Measurements from ENCODE around the gene PDLIM3.

PDLIM3 gene

DNA sequence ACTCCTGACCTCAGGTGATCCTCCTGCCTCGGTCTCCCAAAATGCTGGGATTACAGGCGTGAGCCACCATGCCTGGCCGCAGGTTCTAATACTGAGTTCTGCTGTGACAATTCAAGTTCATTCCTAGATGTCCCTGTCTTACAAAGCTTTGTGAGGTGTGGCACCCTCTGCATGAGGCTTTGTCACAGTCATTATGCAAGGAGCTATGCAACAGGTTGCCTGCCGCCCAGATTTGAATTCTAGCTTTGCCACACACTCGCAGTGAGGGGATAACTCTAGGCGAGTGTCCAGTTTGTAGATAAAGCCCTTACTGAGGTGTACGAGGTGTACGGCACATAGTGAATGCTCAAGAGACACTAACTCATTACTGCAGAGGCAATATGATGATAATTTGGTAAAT, 67.3 kb downstream of the PDLIM3 start:
- peaks cover 27% of the 10 kb centered on the region for H3K27me3 ChIP-seq (ENCODE audit: insufficient read depth, poor library complexity, severe bottlenecking)
- TF ChIP-seq GABPA (IDR thresholded peaks at IDR 0.05; ENCODE audit: low read depth) (no peak), SPI1 (IDR thresholded peaks at IDR 0.05; ENCODE audit: borderline replicate concordance, low read depth) (no peak), POLR2AphosphoS5 (IDR thresholded peaks at IDR 0.05; ENCODE audit: low read depth) (no peak)
- TF ChIP-seq, protein P1, sequence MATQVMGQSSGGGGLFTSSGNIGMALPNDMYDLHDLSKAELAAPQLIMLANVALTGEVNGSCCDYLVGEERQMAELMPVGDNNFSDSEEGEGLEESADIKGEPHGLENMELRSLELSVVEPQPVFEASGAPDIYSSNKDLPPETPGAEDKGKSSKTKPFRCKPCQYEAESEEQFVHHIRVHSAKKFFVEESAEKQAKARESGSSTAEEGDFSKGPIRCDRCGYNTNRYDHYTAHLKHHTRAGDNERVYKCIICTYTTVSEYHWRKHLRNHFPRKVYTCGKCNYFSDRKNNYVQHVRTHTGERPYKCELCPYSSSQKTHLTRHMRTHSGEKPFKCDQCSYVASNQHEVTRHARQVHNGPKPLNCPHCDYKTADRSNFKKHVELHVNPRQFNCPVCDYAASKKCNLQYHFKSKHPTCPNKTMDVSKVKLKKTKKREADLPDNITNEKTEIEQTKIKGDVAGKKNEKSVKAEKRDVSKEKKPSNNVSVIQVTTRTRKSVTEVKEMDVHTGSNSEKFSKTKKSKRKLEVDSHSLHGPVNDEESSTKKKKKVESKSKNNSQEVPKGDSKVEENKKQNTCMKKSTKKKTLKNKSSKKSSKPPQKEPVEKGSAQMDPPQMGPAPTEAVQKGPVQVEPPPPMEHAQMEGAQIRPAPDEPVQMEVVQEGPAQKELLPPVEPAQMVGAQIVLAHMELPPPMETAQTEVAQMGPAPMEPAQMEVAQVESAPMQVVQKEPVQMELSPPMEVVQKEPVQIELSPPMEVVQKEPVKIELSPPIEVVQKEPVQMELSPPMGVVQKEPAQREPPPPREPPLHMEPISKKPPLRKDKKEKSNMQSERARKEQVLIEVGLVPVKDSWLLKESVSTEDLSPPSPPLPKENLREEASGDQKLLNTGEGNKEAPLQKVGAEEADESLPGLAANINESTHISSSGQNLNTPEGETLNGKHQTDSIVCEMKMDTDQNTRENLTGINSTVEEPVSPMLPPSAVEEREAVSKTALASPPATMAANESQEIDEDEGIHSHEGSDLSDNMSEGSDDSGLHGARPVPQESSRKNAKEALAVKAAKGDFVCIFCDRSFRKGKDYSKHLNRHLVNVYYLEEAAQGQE (IDR thresholded peaks at IDR 0.05; ENCODE audit: insufficient replicate concordance, low read depth), result no peak
- TF ChIP-seq, protein P2, sequence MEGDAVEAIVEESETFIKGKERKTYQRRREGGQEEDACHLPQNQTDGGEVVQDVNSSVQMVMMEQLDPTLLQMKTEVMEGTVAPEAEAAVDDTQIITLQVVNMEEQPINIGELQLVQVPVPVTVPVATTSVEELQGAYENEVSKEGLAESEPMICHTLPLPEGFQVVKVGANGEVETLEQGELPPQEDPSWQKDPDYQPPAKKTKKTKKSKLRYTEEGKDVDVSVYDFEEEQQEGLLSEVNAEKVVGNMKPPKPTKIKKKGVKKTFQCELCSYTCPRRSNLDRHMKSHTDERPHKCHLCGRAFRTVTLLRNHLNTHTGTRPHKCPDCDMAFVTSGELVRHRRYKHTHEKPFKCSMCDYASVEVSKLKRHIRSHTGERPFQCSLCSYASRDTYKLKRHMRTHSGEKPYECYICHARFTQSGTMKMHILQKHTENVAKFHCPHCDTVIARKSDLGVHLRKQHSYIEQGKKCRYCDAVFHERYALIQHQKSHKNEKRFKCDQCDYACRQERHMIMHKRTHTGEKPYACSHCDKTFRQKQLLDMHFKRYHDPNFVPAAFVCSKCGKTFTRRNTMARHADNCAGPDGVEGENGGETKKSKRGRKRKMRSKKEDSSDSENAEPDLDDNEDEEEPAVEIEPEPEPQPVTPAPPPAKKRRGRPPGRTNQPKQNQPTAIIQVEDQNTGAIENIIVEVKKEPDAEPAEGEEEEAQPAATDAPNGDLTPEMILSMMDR (IDR thresholded peaks at IDR 0.05; ENCODE audit: insufficient read depth, low read length), result no peak
- no peak overlapping the region for H3K4me3 ChIP-seq (replicated peaks; ENCODE audit: insufficient read depth, low read length)
- no peak for DNase-seq (ENCODE audit: low read depth in 1 of 2, low spot score in 1 of 2)
- H3K27ac ChIP-seq (replicated peaks), result no peak overlapping the region

DNA sequence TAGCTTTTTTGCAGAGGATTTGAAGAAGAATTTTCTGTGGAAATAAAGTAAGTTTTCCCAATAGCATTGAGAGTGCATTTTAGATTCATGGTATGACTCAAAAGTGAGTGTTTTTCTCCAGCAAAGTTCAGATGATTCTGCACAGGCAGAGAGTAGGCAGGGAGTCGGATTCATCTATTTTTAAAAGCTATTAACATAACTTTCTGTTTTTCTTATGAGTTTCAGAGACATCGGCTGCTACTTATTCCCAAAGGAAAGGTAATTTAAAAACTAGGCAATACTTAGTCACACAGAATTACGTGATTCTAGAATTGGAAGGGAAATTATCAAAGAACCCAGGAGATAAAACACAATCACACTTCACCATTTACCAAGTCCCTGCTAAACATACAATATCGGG, 68.2 kb downstream of the PDLIM3 start:
- Histone ChIP-seq H3K27ac (replicated peaks) (no peak overlapping the region), H3K27me3 (ENCODE audit: insufficient read depth, poor library complexity, severe bottlenecking) (peaks cover 30% of the 10 kb centered on the region), H3K4me3 (replicated peaks; ENCODE audit: insufficient read depth, low read length) (no peak overlapping the region)
- TF ChIP-seq POLR2AphosphoS5 (IDR thresholded peaks at IDR 0.05; ENCODE audit: low read depth) (no peak), SPI1 (IDR thresholded peaks at IDR 0.05; ENCODE audit: borderline replicate concordance, low read depth) (no peak), GABPA (IDR thresholded peaks at IDR 0.05; ENCODE audit: low read depth) (no peak)
- TF ChIP-seq, protein P1 (IDR thresholded peaks at IDR 0.05; ENCODE audit: insufficient replicate concordance, low read depth), result no peak
- TF ChIP-seq, protein P2 (IDR thresholded peaks at IDR 0.05; ENCODE audit: insufficient read depth, low read length), result no peak
- no peak for DNase-seq (ENCODE audit: low read depth in 1 of 2, low spot score in 1 of 2)

DNA sequence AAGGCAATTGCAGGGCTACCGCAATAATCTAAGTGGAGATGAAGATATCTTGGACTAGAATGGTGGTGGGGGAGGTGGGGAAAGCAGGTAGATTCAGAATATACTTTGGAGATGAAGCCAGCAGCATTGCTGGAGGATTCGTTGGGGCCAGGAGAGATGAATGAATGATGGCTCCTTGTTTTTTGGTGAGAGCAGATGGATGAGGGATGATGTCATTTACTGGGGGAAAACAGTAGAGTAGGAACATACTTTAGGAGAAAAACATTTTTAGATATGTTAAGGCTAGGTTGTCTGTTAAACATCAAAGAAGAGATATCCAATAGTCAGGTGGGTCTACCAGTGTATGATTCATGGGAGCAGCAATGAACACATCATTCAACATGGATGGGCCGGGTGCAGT, 69.6 kb downstream of the PDLIM3 start:
- TF ChIP-seq POLR2AphosphoS5 (IDR thresholded peaks at IDR 0.05; ENCODE audit: low read depth), result no peak
- TF ChIP-seq, protein P1 (IDR thresholded peaks at IDR 0.05; ENCODE audit: insufficient replicate concordance, low read depth), result no peak
- TF ChIP-seq, protein P2 (IDR thresholded peaks at IDR 0.05; ENCODE audit: insufficient read depth, low read length), result no peak
- TF ChIP-seq SPI1 (IDR thresholded peaks at IDR 0.05; ENCODE audit: borderline replicate concordance, low read depth), result no peak
- TF ChIP-seq GABPA (IDR thresholded peaks at IDR 0.05; ENCODE audit: low read depth), result no peak
- no peak overlapping the region for H3K27ac ChIP-seq (replicated peaks)
- peaks cover 24% of the 10 kb centered on the region for H3K27me3 ChIP-seq (ENCODE audit: insufficient read depth, poor library complexity, severe bottlenecking)
- no peak overlapping the region for H3K4me3 ChIP-seq (replicated peaks; ENCODE audit: insufficient read depth, low read length)
- DNase-seq (ENCODE audit: low read depth in 1 of 2, low spot score in 1 of 2), result no peak
